HL-60 (cell line): ENCODE measurements around the gene ANLN.

Source experiments
- DNase-seq, 2 experiments: peaks; one replicate each; pipeline ENCODE4 v3.0.0-alpha.2; 2010 to 2020; ENCODE audit warnings: low read depth in 1 of 2, low spot score in 1 of 2
- H3K27ac ChIP-seq: fragments of 250-450 bp; sonication (Bioruptor Pico); replicated peaks from 2 replicates; pipeline ENCODE4 v1.5.1; 2020; ENCODE audit warnings: mild to moderate bottlenecking, moderate library complexity
- H3K27me3 ChIP-seq: fragments of 250-450 bp; sonication (Bioruptor Pico); 2 replicates; pipeline ENCODE4 v1.5.1; 2021; ENCODE audit warnings: mild to moderate bottlenecking, moderate library complexity; ENCODE audit not compliant: insufficient read depth, poor library complexity, severe bottlenecking
- H3K4me3 ChIP-seq: replicated peaks from 2 replicates; pipeline ENCODE4 v1.5.1; 2011; ENCODE audit warnings: mild to moderate bottlenecking, control low read depth, low read length; ENCODE audit not compliant: insufficient read depth
- GABPA ChIP-seq: IDR thresholded peaks from 2 replicates; pipeline ENCODE4 v1.6.1; 2012; ENCODE audit warnings: low read depth
- POLR2AphosphoS5 ChIP-seq: IDR thresholded peaks from 2 replicates; pipeline ENCODE4 v1.6.1; 2012; ENCODE audit warnings: low read depth
- SPI1 ChIP-seq: IDR thresholded peaks from 2 replicates; pipeline ENCODE4 v1.6.1; 2012; ENCODE audit warnings: low read depth, mild to moderate bottlenecking, borderline replicate concordance
- TF ChIP-seq, protein P1 (sequence below): IDR thresholded peaks from one replicate; pipeline ENCODE4 v1.5.1; 2011; ENCODE audit warnings: low read length, control low read depth, inconsistent platforms; ENCODE audit not compliant: insufficient read depth
- TF ChIP-seq, protein P2 (sequence below): IDR thresholded peaks from 2 replicates; pipeline ENCODE4 v1.6.1; 2012; ENCODE audit warnings: low read depth; ENCODE audit not compliant: insufficient replicate concordance

ANLN gene

DNA sequence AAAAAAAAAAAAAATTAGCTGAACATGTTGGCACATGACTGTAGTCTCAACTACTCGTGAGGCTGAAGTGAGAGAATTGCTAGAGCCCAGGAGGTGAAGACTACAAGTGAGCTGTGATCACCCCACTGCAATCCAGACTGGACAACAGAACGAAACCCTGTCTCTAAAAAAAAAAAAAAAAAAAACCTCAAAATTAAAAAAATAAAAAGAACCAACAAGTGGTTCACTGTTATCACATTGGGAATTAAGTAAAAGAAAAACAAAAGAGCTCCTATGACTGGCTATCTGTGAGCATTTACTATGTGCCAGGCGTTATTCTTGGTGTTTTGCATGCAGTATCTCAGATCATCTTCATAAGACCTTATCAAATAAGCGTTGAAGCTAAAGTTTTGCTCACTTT lies 66.0 kb downstream of the ANLN start:
- no peaks in the 10 kb centered on the region for H3K27me3 ChIP-seq
- H3K27ac ChIP-seq = no peak overlapping the region
- no peak for DNase-seq
- TF ChIP-seq SPI1 = no peak
- TF ChIP-seq POLR2AphosphoS5 = no peak
- TF ChIP-seq, protein P1, sequence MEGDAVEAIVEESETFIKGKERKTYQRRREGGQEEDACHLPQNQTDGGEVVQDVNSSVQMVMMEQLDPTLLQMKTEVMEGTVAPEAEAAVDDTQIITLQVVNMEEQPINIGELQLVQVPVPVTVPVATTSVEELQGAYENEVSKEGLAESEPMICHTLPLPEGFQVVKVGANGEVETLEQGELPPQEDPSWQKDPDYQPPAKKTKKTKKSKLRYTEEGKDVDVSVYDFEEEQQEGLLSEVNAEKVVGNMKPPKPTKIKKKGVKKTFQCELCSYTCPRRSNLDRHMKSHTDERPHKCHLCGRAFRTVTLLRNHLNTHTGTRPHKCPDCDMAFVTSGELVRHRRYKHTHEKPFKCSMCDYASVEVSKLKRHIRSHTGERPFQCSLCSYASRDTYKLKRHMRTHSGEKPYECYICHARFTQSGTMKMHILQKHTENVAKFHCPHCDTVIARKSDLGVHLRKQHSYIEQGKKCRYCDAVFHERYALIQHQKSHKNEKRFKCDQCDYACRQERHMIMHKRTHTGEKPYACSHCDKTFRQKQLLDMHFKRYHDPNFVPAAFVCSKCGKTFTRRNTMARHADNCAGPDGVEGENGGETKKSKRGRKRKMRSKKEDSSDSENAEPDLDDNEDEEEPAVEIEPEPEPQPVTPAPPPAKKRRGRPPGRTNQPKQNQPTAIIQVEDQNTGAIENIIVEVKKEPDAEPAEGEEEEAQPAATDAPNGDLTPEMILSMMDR = no peak
- TF ChIP-seq, protein P2, sequence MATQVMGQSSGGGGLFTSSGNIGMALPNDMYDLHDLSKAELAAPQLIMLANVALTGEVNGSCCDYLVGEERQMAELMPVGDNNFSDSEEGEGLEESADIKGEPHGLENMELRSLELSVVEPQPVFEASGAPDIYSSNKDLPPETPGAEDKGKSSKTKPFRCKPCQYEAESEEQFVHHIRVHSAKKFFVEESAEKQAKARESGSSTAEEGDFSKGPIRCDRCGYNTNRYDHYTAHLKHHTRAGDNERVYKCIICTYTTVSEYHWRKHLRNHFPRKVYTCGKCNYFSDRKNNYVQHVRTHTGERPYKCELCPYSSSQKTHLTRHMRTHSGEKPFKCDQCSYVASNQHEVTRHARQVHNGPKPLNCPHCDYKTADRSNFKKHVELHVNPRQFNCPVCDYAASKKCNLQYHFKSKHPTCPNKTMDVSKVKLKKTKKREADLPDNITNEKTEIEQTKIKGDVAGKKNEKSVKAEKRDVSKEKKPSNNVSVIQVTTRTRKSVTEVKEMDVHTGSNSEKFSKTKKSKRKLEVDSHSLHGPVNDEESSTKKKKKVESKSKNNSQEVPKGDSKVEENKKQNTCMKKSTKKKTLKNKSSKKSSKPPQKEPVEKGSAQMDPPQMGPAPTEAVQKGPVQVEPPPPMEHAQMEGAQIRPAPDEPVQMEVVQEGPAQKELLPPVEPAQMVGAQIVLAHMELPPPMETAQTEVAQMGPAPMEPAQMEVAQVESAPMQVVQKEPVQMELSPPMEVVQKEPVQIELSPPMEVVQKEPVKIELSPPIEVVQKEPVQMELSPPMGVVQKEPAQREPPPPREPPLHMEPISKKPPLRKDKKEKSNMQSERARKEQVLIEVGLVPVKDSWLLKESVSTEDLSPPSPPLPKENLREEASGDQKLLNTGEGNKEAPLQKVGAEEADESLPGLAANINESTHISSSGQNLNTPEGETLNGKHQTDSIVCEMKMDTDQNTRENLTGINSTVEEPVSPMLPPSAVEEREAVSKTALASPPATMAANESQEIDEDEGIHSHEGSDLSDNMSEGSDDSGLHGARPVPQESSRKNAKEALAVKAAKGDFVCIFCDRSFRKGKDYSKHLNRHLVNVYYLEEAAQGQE = no peak
- no peak for TF ChIP-seq GABPA
- H3K4me3 ChIP-seq = no peak overlapping the region

DNA sequence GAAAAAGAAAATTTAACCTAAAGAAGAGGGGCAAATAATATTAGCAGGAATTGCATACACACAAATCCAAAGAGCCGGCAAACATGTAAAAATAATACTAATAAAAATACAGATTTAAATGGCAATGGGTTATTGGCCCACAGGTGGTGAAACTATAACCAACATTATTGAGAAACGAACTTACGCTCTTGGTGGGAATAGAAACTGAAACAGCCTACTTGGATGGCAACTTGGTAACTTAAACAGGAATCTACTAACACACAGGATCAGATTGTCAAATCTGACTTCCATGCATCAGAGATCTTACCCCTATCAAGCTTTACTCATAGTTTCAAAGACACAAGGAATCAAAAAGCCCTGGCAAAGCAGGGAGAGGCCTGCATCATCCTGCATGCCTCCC lies 66.5 kb downstream of the ANLN start:
- DNase-seq = no peak
- H3K27ac ChIP-seq = no peak overlapping the region
- H3K4me3 ChIP-seq = no peak overlapping the region
- no peaks in the 10 kb centered on the region for H3K27me3 ChIP-seq
- TF ChIP-seq SPI1 (no peak), POLR2AphosphoS5 (no peak), GABPA (no peak)
- TF ChIP-seq, protein P1 = no peak
- TF ChIP-seq, protein P2 = no peak

DNA sequence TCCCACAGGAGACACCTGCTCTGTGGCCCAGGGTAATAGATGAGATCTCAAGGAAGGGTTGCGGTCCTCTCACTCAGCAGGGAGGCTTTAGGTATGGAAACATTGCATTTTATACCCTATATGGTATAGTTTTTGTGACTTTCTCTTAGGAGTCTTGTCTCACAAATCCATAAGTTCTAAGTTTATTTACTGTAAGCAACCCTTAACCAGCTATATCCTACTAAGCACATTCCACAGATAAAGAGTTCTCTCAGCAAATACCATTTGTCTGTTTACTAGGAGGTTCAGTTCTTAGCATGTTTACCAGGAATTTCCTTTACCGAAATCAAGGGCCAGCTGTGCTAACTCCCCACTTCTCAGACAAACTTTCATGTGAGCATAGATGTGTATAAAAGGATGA lies 66.9 kb downstream of the ANLN start:
- TF ChIP-seq, protein P1 = no peak
- TF ChIP-seq, protein P2 = no peak
- no peak for TF ChIP-seq GABPA
- TF ChIP-seq POLR2AphosphoS5 = no peak
- no peak for TF ChIP-seq SPI1
- no peak overlapping the region for H3K27ac ChIP-seq
- no peaks in the 10 kb centered on the region for H3K27me3 ChIP-seq
- DNase-seq = no peak
- no peak overlapping the region for H3K4me3 ChIP-seq
